Tongue (tissue), 2 donors: ENCODE data around the gene PRCC. TPM values are rescaled to one million over a fixed set of nuclear protein-coding genes. Genes with fewer than 3 reads are reported as not detected.

Experiments
- DNase-seq: peaks from one replicate; pipeline ENCODE4 v3.0.0-alpha.2; 2015
- total RNA-seq: library from RNA; depleted of rRNA; stranded (reverse); fragments of >200 nt; gene quantifications from one replicate; pipeline ENCODE4 v1.2.3, GENCODE V29; 2014

The PRCC gene
- total RNA-seq, 1 donor from 2014 or later: 23.3 TPM

DNA sequence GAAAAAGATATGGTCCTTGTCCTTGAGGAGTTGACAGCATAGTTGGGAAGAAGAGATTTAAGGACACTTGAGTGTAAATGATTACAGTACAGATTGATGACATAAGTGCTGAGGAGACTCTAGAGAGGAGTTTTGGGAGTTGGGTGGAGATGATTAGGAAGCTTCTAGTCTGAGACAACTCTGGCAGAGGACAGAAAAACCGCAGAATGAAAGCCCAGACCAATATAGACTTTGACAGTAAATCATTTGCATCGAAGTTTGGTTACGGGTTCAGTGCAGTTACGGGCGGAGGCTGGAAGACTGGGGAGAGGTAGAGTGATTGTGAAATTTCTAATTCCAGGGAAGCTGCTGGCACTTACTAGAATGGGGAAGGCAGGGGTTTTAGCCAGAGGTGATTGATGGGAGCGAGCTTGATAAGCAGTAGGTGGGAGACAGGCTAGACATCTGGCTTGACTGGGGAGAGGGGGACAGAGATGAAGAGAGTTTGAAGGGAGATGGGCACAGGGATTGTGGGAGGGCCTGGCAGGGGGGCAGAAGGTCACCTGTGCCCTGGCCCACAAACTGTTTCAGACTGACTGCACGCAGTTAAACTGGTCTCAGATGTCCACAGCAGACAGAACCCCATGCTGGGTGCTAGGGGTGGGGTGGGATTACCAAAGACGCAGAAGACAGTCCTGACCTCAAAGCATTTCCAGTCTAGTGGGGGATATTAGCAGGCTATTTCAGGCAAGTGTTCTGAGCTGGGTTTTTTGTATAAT lies 29.2 kb downstream of the PRCC start:
- no peak for DNase-seq

DNA sequence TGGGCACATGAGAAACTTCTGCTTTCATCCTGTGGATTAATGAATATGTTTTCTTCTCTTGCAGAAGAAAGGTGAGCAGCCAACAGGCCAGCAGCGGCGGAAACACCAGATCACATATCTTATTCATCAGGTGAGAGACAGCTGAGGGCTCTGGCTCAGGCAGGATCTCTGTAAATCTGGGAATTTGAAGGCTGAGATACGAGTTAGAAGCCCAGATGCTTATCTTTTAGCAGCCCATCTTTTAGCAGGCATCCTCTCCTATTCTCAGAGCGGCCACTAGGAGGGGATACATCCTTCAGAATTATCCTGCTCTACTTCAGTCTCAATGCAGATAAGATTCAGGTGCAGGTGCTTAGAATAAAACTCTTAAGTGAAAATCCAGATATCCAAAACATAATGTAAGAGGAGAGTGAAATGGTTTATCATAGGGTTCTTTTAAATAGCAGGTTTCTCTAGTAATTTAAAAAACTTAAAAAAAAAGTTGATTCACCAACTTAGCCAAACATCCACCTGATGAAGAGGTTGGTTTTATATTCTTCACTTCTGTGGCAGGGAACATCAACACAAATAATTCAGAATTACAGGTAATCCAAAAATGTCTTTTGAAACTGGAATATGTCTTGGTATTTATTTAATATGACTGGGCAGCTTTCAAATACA lies 30.0 kb downstream of the PRCC start:
- DNase-seq: peak; percentile 75

DNA sequence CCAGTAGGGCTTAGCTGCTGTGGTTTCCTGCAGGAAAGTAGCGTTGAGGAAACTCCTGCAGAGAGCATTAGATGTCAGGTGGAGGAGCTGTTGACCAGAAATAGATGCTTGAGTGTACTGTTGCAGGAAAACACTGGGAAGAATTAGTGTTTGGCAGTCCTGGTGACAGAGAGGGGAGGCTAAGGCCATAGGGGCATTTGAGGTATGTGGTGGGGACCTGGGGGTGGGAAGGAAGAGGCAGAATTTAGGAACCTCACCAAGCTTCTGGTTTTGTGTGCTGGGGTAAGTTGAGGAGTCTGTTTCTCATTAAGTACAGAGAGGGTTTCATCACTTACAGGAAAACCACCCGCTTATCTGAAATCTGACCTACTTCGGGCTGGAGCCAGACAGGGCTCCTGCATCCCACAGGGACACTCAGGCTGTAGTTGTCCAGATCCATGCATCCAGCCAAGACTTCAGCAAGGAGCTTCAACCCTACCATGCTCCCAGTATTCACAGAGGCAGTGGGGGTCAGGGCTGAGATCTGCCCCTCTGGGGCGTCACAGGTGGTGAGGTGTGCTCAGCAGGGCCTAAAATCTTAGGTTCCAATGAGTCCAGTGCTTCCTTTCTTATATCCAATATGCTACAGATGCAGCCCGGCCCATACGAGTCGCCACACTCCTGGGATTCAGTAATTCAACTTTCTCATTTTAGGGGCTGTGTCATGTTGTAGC lies 34.2 kb downstream of the PRCC start:
- peak; percentile 56 for DNase-seq

DNA sequence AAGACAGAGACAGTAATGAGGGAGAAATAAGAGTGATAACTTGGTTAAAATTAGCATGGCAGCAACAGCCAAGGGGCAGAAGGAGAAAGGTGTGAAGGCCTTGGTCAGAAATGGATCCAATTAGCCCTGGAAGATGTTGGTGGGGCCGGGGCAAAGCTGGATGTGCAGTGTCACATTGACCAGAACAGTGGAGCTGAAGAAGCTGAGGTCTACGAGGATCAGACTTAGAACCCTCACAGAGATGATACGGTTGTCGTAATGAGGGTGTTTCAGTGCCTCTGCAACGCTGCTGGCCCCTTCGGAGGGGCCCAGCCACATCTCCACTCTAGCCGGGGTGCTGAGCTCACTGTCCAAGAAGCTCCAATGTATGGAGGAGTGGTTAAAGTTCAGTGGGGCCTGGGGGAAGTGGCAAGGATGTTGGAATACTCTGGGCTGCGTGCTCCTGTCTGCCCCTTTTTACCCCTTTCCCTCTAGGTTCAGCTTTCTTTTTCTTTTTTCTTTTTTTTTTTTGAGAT lies 35.1 kb downstream of the PRCC start:
- no peak for DNase-seq

DNA sequence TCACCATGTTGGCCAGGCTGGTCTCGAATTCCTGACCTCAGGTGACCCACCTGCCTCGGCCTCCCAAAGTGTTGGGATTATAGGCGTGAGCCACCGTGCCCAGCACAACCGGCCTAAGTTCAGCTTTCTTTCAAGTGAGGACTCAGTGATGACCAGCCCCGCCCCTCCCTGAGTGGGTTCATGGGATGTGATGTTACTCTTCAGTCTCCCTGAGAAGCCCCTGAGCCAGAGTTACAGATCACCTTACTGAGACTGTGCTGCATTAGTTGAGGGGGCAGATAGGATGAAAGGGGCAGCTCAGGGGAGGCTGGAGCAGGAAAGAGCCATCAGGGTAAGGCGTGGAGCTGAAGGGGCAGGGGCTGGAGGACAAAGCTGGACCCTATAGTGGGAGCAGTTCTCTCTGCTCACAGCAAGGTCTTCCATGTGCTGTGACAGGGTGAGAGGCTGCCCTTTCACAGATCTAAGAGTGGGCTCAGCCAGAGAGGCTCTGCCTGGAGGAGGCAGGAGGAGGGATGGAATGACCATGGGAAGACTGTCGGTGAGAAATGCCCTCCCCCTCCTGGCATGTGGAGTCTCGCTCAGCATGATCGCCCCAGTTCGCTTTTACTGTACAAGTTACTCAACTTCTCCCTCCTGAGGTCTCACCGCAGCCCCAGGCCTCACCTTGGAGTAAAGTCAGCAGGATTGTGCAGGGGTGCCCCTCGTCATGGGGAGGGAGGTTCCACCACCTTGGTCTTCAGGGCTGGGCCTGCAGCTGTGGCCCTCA lies 35.9 kb downstream of the PRCC start:
- DNase-seq: no peak

DNA sequence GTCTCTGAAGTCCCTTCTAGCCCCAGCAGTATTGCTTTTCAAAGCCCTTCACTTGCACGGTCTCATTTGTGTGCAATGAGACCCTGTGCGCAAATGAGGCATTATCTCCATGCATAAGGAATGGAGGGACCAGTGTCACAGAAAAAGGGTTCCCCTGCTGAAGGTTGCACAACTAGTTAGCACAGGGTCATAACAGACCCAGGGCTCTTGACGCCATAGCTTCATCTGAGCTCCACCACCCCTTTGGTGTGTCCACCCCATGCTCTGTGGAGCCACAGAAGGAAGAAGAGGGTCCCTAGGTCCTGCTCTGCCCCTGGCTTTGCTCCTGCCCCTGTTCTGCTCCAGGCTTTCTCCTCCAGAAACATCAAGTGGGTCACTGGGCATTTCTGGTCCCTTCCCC lies 36.7 kb downstream of the PRCC start:
- no peak for DNase-seq

DNA sequence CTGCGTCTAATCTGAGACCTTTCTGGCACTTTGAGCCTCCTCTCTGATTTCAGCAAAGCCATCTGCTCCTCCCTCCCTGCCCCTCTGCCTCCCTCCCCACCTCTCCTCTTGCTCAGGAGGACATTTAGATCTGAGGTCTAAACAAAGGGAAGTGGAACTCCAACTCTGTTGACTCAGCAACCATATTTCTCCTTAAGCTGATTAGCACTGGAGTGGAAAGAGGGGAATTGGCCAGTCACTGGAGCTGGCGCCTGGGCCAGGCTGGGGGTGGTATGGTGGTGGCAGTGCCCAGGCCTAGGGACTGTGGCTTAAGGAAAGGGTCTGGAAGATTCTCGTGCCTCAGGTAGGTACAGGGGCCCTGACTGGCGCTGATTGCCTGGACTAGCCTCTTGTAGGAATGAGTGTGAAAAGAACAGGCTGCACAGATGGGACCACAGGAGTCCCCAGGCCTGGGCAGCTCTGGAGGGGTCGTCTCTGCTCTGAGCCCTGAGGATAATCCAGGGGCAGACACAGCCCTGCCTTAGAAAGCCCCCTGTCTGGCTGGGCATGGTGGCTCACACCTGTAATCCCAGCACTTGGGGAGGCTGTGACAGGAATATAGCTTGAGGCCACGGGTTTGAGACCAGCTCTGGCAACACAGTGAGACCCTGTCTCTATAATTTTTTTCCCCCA lies 37.4 kb downstream of the PRCC start:
- peak; percentile 29 for DNase-seq

DNA sequence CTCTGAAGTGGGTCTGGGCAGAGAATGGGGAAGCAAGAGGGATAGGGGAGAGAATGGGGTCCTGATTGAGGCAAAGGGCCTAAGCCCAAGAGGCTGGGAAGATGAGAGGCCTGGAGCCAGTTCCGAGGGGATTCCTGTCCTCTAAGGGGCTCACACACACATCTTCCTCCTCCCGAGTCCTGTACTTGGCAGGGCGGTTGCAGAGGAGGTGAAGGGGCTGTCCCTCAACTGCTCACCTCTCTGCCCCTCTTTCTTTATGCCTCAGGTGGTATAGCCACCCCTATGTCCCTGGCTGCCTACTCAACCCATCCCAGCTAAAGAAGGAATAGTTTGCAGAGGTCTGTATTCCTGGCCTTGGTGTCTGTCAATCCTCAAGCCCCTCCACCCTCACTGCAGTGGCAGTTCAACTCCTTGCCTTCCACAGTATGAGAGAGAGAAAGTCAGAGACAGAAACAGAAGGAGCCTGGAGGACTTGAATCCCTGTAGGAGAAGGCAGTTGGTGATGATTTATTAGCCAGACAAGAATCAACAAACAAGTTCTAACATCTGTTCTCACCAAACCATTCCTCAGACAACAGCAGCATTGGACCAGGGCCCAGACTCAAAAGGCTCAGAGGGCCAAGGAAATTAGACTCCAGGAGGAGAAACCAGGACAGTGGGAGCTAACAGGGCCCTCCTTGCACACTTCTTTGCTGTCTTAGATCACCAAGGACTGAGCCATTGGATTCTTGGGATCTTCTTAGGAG lies 38.6 kb downstream of the PRCC start:
- peak; percentile 87 for DNase-seq

DNA sequence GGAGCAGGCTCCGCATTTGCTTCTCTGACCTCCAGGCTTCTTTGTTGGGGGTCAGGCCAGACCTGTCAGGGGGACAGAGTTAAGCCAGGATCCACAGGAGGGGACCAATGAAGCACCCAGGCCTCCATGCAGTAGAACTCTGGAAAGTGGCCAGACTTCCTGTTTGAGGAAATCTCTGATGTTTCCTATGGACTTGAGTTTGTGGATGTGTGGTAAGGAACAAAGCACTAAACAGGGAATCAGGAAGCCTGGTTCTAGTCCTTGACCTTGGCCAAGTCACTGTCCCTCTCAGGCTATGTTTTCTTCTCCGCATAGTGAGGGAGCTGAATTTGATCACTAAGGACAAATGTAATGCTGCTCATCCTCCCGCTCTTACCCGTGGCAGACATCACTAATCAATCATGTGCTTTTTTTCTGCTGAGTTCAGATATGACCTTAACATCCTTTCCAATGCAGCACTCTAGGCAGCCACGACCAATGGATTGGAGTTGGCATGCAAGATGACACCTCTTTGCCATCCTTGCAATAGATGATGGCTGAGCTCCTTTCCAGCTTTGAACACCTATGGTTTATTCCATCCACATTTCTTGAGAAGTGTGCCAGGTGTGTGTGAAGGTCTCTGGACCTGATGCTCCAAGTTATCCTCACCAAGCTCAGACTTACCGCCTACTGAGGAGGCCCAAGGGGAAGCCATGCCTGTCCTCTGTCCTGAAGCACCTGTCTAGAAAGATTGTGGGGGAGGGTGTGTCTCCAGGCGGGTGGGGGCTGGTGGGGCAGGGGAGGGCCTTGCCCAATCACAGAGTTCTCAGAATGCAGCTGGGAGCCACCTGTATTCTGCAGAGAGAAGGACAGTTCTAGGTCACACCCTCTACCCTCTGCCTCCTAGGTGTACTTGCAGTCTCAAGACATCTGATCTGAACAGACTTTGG lies 39.4 kb downstream of the PRCC start:
- no peak for DNase-seq

DNA sequence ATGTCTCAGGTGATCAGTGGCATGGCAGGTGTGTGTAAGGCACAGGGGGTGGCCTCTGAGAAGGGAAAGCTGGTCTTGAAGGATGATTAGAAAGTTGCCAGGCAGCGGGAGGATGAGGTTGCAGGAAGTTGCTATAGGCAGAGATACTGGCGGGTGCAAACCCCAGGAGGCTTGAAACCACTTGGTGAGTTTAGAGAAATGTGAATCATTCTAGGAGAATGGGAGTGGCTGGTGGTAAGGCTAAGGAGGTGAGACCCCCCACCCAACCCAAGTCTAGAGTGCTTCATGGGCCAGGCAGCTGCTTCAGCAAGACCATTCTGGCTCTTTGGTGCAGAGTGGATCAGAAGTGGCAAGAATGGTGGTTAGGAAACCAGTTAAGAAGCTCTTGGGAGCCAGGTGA lies 40.3 kb downstream of the PRCC start:
- DNase-seq: no peak

DNA sequence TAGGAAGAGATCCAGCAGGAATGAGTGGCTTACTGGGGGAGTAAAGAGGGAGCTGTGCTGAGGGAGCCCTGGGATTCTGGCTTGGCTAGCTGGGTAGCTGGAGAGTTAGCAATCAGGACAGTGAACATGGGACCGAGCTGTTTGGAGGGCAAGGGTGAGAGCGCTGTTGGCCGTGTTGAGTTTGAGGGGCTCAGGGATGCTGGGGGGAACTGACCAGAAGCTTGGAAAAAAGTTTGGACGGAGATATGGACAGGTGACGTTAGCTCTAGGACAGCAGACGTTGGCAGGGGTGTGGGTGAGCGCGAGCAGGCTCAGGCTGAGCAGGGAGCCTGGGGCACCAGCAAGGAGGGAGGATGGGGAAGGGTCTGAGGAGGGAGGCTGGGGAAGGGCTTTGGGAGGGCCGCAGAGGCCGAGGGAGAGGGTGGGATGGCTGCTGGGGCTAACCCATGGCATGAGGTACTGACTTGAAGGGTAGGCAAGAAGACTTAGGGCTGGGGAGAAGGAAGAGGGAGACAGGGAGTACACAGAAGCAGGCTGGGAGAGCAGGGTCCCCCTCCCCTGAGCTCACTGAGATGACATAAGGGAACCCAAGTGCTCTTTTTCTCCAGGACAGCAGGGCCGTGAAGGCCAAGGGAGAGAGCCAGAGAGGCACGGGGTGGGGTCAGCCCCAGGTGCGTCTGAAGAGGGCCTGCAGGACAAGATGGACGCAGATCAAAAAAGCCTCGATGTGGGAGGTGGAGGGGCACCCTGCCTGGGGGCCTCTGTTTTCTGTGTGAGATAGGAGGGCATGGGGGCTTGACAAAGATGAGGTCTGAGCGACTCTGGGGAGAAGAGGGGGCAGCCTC lies 41.1 kb downstream of the PRCC start:
- DNase-seq: no peak

DNA sequence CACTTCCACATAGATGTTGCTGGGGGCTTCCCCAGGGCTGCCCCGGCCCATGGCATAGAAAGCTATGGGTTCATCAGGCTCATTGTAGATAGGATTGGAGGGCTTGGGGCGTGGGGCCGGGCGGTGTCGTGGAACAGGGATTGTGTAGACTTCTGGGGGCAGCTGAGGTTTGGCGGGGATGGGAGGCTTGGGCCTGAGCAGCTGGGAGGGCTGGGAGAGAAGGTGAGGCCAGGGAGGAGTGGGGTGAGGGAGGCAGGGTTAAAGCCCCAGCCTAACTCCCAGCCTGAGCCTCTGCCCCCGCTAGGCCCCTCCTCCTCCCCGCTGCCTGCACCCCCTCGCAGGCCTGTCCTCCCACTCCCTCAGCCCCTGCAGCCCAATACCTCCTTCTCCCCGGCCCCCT lies 41.9 kb downstream of the PRCC start:
- no peak for DNase-seq

DNA sequence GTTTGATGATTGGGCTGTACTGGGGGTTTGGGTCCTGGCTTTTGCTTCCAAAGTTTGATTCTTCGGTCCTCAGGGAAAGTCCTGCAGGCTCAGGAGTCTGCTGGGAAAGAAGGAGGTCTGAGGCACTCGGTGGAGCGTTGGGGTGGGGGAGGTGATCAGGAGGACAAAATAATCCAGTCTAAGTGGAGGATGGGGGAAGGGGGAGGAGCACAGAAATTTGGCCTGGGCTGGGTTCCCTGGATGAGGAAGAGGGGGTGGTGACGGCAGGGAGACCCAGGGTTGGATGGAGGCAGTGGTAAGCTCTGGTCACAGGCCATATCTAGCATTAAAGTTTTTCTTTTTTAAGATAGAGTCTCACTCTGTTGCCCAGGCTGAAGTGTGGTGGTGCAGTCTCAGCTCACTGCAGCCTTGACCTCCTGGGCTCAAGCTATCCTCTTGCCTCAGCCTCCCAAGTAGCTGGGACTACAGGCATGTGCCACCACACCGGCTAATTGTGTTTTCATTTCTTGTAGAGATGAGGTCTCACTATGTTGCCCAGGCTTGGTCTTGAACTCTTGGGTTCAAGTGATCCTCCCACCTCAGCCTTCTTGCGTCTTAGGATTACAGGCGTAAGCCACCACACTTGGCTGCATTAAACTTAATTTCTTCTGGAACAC lies 42.5 kb downstream of the PRCC start:
- no peak for DNase-seq

DNA sequence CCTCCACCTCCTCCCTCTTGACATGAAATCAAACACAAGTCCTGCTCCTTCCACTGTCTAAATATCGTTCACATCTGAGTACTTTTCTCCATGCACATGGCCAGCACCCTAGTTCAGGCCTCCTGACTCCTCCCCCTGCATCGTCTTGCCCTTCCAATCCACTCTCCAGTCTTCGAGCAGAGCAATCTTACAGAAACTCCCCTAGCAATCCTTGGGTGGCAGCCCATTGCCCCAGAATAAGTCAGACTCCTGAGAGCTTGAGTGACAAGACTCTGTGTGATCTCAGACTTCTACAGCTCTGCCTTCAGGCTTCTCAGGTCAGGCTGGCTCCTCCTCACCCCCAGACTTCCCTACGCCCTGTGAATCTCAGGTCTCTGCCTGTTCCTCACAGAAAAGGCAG lies 43.8 kb downstream of the PRCC start:
- no peak for DNase-seq

DNA sequence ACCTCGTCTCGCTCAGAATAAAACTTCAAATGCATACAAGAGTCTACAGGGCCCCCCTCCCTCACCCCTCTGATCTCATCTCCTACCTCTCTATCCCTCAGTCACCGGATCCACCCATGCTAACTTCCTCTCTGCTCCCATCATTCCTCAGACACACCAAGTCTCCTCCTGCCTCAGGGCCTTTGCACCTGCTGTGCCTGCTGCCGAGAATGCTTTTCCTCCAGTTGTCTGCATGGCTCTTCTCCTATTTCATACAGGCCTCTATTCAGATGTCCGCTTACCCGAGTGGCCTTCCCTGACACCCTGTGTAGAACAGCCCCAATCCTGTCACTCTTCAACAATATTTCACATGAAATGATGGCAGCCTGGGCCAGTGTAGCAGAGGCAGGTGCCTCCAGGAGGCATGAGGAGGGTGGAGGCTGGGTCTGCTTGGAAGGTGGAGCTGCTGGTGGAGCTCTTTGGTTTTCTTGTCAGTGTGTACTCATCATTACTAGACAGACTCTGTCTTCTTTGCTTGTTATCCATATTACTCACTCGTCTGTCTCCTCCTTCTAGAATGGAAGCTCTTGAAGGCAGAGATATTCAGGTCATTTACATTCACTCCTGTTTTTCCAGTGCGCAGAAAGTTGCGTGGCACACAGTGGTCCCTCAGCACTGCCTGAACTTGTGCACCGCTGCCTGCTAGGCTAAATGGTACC lies 45.1 kb downstream of the PRCC start:
- no peak for DNase-seq

DNA sequence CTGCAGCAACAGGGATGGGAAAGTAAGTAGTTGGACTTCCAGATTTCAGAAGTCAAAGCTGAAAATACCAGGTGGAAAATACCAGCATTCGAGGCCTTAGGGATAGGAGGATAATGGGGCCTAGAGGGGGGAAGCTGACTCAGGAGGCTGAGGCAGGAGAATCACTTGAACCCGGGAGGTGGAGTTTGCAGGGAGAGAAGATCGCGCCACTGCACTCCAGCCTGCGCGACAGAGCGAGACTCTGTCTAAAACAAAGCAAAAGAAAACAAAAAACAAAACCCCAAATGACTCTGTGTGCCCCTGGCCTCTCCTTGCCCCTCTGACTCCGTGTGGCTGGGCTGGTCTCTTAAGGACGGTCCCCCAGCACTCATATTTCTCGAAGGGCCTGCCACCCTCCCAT lies 46.0 kb downstream of the PRCC start:
- no peak for DNase-seq

DNA sequence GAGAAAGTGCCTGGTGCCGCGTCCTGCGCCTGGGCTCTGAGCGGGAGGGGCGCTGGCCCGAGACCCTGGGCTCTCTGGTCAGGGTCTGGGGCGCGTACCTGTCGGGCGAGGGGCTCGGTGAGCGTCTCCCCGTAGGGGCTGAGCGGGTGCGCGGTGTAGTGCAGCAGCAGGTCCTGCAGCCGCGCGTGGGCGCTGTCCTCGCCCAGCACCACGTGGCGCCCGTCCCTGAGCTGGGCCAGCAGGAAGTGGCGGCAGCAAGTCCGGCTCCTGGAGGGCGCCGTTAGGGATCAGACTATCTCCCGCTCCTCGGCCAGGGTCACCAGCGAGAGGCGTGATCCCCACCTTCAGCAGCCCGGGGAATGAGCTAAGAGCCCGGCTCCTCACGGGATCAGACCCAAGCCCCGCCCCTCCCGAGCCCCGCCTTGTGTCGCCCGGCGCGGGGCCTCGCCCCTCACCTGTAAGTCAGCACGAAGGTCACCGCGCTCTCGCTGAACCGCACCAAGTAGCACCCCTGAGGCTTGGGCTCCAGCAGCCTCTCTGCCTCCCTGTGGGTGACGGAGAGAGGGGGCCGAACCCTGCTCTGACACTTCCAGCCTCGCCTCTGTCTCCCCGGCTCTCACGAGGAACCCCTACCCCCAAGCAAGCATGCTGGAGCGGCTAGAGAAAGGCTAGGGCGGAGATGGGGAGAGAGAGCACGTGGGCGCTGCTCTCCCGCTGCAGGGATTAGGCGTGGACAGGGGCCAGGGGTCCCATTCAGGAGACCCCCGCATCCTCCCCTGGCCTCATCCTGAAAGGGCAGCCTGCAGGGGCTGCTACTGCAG lies 46.6 kb downstream of the PRCC start:
- peak; percentile 60 for DNase-seq
